ENCODE results near the gene LCOR. TPM values are rescaled to one million over a fixed set of nuclear protein-coding genes. Genes with fewer than 3 reads are reported as not detected.
"Not testable (repeated sequence)": the region's sequence is repeated elsewhere in the genome, so short reads cannot be mapped to it uniquely, and the experiment has no call there.

LCOR gene
- 14.8 and 21.0 TPM in 2 replicates for total RNA-seq

DNA sequence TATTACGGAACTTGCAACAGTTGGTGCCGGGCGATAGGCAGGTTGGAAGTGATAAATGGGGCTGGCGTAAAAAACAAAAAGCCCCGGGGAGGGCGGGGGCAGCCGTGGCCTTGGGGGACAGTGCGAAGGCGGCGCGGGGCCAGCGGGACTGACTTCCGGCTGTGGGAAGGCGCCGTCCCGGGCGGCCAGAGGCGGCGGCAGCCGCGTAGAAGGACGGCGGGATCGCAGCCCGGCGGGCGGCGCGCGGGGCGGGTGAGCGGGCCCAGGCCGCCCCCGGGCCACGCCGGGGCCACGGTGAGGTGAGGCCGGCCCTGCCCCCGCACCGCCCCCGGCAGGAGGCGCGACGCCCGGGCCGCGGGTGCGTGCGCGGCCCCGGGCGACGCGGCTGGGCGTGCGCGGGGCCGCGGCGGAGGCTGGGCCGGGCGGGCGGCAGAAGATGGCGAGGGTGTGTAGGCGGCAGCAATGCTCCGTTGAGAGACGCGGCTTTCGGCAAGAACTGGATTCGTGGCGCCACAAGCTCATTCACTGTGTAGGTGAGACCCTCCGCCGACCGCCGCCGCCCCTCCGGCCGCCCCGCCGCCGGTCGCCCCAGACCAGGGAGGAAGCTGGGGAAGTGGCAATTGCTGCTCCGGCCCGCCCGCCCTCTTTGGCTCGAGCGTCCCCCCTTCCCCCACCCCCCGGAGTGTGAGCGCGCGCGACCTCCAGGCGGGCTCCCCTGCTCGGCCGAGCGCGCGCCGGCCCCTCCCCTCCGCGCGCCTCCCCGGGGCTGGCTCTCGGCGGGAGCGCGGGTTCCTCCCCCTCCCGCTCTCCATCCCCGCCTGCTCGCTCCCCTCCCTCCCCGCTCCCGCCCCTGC, at the start of gene LCOR:
TSS of gene LCOR (plus strand) at position 432 of the 854 bp plus-strand sequence. CDS start 116,760 bp downstream, outside the sequence.
- peak; percentile 76 for DNase-seq (ENCODE audit: low read depth, low spot score)

DNA sequence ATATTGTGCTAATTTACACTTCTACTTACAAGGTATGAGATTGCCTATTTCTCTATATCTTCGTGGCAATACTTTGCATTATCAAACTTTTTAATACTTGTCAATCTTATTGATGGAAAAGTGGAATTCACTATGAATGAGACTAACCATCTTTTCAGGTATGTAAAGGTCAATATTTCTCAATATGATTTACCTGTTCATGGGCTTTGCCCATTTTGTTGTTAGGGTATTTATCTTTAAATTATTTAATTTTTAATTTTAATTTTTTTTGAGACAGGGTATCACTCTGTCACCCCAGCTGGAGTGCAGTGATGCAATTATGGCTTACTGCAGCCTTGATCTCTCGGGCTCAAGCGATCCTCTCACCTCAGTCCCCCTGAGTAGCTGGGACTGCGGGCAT, 47.8 kb upstream of the LCOR start:
- DNase-seq (ENCODE audit: low read depth, low spot score): no peak

DNA sequence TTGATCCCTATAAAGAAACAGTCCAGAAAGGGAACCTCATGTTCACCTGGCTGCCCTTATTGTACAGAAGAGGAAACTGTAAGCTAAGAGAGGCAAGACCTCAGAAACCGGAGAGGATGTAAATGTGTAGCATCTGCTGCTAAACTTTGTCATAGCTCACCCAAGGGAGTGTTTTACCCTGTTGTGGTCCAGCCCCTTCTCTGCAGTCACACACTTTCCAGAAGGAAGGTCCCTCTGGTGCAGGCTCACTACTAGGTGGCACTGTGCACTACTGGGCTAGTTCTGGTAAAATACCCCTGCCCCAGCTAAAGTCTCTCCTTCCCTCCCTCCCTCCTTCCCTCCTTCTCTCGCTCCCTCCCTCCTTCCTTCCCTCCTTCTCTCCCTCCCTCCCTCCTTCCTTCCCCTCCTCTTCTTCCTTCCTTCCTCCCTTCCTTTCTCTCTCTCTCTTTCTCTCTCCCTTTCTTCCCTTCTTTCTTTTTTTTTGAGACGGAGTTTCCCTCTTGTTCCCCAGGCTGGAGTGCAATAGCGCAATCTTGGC, 42.5 kb upstream of the LCOR start:
- no peak for DNase-seq (ENCODE audit: low read depth, low spot score)

DNA sequence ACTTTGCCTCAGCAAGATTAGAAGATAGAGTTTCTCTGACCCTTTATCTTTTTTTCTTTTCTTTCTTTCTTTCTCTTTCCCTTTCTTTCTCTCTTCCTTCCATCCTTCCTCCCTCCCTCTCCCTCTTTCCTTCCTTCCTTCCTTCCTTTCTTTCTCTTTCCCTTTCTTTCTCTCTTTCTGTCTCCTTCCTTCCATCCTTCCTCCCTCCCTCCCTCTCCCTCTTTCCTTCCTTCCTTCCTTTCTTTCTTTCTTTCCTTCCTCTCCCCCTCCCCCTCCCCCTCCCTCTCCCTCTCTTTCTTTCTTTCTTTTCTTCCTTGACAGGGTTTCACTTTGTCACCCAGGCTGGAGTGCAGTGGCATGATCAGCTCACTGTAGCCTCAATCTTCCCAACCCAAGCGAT, 40.2 kb upstream of the LCOR start:
- DNase-seq (ENCODE audit: low read depth, low spot score): no peak

DNA sequence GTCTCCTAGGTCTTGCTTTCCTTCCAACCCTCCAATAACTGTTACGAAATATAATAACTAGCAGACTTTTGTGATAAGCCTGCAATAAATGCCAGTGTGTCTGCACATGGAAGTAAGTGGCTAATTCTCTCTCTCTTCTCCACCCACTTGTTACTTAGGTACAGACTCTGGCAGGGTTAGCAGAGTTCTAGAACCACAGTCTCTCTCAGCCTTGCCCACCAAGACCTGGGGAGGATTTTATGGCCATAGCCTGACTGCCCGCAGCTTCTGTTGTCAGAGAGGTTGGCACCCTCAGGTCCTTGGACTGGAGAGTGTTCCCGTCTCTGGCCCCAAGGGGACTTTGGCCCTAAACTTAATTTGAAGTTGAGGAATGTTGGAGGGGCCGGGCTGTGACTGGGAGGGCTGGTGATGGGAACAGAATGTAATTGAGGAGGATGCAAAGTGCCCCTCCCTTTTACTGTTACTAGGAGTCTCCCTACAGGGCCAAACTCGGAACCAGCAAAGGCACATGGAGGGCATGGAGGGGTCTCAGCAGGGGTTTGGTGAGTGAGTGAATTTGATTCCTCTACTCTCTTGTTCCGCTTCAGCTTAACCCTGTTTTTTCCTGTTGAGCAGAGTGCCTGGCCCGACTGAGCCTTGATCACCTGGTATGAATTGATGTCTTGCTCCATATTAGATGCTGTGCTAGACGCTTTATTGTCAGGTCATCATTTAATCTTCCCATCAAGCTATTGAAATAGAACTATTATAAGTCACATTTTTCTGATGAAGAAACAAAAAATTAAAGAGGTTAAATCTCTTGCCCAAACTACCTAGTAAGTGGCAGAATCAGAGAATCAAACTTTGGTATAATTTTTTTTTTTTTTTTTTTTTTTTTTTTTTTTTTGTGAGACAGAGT, 37.0 kb upstream of the LCOR start:
- no peak for DNase-seq (ENCODE audit: low read depth, low spot score)

DNA sequence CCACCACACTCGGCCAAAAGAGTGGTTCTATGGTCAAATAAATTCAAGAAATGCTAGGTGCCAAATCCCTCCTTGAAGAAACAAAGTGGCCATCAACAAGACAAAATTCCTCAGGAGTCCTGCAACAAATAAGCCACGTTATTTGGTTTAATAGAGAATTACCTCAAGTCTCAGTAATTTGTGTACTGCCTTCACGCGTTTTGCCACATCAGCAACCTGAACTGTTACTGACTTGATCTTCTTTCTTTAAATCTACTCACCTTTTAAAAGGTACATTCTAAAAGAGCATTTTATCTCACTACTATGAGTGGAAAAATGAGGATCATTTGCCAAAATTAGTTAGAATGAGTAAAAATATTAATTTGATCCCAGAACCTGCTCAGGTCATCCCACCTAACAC, 34.6 kb upstream of the LCOR start:
- no peak for DNase-seq (ENCODE audit: low read depth, low spot score)

DNA sequence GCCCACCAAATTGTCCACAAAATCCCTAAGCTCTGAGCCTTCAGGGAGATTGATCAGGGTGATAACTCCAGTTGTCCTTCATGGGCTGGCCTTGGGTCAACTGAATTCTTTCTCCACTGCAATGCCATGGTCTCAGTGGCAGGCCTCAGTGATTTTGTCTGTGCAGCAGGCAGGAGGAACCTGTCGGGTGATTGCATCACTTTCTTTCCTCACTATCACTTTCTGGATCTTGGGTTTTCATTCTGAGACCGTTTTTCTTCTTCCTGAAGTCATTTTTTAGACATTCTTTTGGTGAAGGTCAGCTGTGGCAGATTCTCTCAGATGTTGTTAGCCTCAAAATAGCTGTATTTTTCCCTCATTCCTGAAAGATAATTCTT, 28.8 kb upstream of the LCOR start:
- no peak for DNase-seq (ENCODE audit: low read depth, low spot score)

DNA sequence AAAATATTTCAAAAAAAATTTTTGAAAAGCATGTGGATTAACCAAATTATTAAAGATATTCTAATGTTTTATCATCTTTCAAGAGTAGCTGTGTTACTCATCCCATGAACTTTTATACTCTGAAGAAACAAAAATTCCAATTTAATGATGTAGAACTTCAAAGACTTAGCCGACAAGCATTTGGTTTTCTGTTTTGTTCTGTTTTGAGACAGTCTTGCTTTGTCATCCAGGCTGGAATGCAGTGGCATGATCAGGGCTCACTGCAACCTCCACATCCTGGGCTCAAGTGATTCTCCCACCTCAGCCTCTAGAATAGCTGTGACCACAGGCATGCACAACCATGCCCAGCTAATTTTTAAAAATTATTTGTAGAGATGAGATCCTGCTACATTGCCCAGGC, 17.8 kb upstream of the LCOR start:
- no peak for DNase-seq (ENCODE audit: low read depth, low spot score)

DNA sequence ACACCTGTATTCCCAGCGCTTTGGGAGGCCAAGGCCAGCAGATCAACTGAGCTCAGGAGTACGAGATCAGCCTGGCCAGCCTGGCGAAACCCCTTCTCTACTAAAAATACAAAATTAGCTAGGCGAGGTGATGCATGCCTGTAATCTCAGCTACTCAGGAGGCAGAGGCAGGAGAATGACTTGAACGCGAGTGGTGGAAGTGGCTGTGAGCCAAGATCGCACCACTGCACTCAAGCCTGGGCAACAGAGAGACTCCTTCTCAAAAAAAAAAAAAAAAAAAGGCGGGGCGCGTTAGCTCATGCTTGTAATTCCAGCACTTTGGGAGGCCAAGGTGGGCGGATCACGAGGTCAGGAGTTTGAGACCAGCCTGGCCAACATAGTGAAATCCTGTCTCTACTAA, 13.1 kb upstream of the LCOR start:
- not testable (repeated sequence) for DNase-seq (ENCODE audit: low read depth, low spot score)

DNA sequence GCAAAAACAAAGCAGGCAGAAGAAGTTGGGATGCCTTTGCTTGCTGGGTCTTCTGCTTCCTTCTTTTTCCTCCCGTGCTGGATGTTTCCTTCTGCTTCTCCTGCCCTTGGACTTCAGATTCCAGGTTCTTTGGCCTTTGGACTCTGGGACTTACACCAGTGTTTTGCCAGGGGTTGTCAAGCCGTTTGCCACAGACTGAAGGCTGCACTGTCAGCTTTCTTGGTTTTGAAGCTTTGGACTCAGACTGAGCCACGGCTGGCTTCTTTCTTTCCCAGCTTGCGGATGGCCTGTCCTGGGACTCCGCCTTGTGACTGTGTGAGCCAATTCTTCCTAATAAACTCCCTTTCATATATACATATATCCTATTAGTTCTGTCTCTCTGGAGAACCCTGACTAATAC, 11.3 kb upstream of the LCOR start:
- DNase-seq (ENCODE audit: low read depth, low spot score): no peak

DNA sequence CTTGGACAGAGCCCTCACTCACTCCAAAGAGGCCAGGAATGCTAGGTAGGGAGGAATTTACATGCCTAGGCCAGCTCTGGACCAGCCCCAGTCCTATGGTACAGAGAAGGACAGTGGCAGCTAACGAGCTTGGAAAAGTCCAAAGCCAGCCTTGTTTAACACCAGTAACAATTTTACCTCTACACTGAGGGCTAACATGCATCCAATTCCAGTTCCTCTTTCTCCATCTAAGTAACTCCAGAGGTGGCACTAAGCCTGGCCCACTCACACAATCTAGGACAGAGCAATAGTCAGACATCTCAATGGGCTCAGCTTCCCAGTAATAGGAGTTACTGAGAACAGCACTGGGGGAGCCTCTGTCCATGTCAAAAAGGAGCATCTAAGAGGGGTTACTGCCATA, 5.7 kb upstream of the LCOR start:
- DNase-seq (ENCODE audit: low read depth, low spot score): no peak

DNA sequence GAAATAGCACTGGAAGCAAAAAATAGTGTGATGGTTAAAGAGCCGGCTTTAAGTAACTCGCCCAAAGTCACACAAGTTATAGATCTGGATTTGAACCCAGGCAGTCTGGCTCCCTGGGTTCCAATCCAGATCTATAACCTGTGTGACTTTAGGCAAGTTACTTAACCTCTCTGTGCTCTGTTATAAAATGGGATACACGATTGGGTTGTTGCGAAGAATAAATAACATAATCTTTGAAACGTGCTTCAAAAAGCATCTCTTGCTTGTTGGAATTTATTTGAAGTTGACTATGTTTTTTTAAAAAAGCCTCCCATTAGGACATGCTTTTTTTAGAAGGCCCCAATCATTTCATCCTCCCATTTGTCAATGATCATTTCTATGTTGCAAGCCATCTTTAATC, 3.5 kb upstream of the LCOR start:
- no peak for DNase-seq (ENCODE audit: low read depth, low spot score)

DNA sequence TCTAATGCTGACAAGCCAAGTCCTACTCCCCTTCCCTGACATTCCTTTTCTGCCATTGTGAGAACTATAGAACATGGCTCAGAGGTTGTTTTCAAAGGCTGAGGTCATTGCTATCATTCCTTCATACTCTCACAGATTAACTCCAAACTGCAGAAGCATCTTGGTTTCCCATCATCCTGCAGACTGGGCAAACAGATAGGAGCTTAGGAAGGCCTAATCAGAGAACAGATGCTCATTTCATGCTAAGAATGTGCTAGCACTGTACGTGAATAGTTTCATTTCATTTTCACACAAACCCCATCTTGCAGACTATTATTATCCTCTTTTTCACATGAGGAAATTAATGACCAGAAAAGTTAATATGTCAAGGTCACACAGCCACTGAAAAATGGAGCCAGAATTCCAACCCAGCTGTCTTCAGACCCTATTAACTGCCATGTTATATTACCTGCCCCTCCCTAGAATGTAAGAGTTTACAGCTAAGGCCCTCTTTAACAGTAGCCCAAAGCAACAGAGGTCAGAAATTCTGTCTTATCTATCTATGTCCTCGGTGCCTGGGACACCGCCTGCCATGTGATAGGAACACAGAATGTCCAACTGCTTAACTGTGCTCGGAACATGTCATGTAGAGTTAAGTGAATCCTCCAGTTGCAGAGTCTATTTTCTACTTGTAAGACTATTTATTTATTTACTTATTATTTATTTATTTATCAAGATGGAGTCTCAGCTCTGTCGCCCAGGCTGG, 2.9 kb upstream of the LCOR start:
- no peak for DNase-seq (ENCODE audit: low read depth, low spot score)

DNA sequence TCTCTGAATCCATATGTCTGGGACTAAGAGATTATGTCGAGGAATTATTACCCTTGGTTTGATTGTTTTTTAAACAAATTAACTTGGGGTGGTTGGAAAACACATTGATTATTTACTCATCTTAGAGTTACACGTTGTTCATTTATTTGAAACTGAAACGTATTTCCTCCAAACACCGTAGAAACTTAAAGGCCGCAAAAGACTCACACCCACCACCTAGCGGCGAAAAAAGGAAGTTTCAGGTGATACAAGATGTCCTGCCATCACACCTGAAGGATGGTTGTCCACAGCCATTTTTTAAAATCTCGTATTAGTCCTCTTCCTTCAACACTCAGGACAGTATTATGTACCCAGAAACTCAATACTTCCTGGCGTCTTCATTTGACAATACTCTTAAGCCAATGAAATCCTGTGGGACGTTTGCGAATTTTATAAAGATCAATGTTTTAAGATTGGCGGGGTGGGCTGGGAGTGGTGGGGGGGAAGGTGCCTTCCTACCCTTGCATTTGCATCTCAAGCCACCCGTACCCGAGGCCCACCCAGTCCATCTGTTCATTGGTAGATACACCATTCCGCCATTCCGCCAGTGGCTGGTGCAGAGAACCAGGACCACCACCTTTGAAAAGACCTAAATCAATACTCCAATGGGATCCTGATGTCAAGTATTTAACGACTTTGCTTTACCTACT, 1.4 kb upstream of the LCOR start:
- DNase-seq (ENCODE audit: low read depth, low spot score): no peak

DNA sequence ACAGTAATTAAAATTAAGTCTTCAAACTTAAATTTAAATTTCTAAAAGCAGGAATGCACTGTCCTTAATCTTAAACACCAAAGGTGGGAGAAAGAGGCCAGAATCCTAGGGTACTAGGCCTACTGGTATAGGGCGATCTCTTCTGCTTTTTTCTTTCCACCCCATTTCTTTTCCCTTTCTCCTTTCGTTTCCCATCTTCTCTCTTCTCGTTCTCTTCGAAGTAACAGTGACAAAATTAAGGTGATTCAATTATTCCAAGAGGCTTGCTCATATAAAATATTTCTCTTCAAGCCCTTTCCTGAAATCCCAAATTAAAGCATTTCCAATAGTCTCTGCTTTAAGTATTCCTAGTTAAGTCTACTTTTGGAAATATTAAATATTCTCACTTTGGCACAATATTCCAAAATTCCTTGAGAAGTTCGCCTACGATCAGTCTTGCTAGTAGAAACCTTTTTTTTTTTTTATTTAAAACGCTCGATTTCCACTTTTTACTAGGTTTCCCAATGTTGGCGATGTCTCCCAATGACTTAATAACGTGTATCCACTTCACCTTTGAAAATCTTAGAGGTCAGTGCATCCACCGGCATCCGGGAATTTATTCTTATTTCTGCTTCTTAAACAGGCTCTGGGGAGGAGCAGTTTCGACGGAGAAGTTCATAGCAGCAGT, 765 bp upstream of the LCOR start:
- no peak for DNase-seq (ENCODE audit: low read depth, low spot score)

DNA sequence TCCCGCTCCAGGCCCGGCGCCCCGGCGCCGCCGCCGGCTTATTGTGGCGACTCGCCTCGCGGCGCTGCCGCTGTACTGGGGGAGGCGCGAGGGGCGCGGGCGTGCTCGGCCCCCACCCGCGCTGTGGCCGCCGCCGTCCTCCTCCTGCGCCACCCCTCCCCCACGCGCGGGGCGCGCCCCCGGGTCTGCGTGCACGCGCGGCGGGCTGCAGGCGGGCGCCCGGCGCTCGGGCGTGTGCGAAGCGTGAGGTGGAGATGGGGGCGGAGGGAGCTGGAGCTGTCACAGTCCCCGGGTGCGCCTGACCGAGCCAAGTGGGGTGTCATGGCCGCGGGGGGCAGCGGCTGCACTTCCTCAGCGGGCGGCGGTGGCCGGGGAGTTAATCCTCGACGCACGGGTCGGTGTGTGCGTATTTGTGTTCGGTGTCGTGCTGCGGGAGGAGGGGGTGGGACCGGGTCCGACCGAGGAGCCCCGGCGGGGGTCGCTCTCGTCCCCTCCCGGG, 672 bp downstream of the LCOR start:
- no peak for DNase-seq (ENCODE audit: low read depth, low spot score)

DNA sequence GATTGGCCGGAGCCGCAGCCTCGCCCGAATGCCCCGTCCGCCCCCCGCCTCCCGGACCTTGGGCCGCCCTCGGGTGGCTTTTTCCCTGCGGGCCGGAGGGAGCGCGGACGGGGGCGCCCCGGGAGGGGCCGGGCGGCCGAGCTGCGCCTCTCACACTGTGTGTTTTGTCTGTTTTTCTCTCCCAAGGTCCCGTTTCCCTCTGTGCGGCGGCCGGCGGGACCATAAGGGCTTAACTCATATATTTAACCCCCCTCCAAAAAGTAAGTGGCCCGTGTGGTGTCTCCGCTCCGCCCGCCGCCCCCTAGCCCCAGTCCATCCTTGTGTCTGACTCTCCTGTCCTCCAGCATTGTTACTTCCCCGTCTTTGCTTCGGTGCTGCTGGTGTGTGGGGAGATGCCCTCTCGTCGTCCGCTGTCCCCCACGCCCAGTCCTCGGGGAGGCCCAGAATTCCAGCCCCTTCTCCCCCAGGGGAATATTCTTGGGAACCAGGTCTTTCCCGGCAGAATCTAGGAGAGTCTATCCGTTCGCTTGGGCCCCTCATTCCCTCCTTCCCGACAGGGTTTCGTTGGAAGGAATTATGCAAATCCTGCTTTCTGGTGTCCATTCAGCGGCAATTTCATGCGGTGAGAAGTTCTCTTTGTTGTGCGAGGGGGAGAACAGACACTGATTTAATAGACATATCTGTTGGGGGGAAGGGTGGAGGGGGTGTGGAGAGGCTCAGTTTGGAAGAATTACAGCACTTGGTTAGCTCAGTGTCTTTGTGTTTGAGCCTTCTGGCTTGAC, 1.3 kb downstream of the LCOR start:
- DNase-seq (ENCODE audit: low read depth, low spot score): no peak

DNA sequence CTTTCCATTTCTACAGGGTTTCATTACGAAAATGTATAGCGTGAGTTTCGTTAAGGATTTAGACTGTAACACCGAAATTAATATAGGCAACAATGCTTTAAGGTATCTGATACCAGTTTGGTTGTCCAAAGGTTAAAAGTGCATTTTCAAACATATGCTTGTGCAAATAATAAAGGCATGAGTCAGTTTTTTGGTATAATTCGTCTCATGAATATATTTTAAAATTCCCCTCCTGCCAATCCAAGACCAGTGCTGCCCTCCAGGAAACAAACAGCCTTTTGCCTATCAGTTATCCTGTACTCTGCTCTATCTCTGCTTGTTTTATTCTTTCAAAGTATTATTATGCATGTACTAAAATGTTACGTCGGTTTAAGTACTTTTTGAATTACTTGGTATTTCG, 2.0 kb downstream of the LCOR start:
- no peak for DNase-seq (ENCODE audit: low read depth, low spot score)

DNA sequence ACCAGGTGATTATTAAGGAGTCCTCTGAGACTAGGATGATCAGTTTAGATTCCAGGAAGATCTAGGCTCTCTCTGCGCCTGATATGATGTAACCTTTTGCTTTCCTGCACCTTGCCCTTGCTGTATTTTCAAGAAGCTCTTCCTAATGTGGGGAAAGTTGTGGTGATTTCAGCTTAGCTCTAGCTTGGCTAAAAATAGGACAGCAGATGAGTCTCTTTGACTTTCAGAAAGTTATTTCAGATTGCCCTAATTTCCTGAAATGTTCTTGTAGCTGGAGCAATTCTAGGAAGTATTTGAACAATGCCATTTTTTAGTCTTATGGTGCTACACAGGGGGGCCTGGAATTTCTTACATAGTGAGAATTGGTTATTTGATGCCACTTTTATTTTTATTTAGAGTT, 3.8 kb downstream of the LCOR start:
- DNase-seq (ENCODE audit: low read depth, low spot score): no peak

Data from pulmonary artery endothelial cell (primary cell).